GM19328 (cell line): ENCODE results near the gene MAP4K1.

Experiments used
- ATAC-seq: cut with Tn5 transposase; IDR thresholded peaks from one replicate; pipeline ENCODE4 v1.9.1; 2021; ENCODE audit warnings: mild to moderate bottlenecking, moderate library complexity; ENCODE audit not compliant: unreplicated experiment

MAP4K1 gene

GRCh38 chr19:38617764-38618589, at the start of gene MAP4K1:
TSS of gene MAP4K1 (minus strand) at chr19:38617953. CDS start at chr19:38617895, 58 bp downstream.
- peak; percentile 40 for ATAC-seq

GRCh38 chr19:38666663-38667511, 49.1 kb upstream of the MAP4K1 start:
- ATAC-seq, result no peak

- no peak for ATAC-seq
Observed at GRCh38 chr19:38665950-38666662, 48.4 kb upstream of the MAP4K1 start.

GRCh38 chr19:38665219-38665931, 47.6 kb upstream of the MAP4K1 start:
- ATAC-seq, result no peak

- no peak for ATAC-seq
Observed at GRCh38 chr19:38664503-38665211, 46.9 kb upstream of the MAP4K1 start.

GRCh38 chr19:38663957-38664502, 46.3 kb upstream of the MAP4K1 start:
- ATAC-seq, result no peak

- no peak for ATAC-seq
Observed at GRCh38 chr19:38663156-38663651, 45.5 kb upstream of the MAP4K1 start.

- no peak for ATAC-seq
Observed at GRCh38 chr19:38662537-38663155, 44.9 kb upstream of the MAP4K1 start.

GRCh38 chr19:38661996-38662395, 44.2 kb upstream of the MAP4K1 start:
- no peak for ATAC-seq

- ATAC-seq, result no peak
Observed at GRCh38 chr19:38661136-38661535, 43.4 kb upstream of the MAP4K1 start.

- ATAC-seq, result no peak
Observed at GRCh38 chr19:38660724-38661123, 43.0 kb upstream of the MAP4K1 start.

GRCh38 chr19:38658462-38659306, 40.9 kb upstream of the MAP4K1 start:
- no peak for ATAC-seq

GRCh38 chr19:38657633-38658222, 40.0 kb upstream of the MAP4K1 start:
- no peak for ATAC-seq

- ATAC-seq, result no peak
Observed at GRCh38 chr19:38656171-38656981, 38.6 kb upstream of the MAP4K1 start.

GRCh38 chr19:38655148-38655824, 37.5 kb upstream of the MAP4K1 start:
- no peak for ATAC-seq

GRCh38 chr19:38654628-38655055, 36.9 kb upstream of the MAP4K1 start:
- no peak for ATAC-seq
